22Rv1 (cell line): ENCODE data around the gene HNRNPA2B1.

Experiments
- H3K27ac ChIP-seq: fragments of 450-650 bp; 2 replicates; pipeline ENCODE4 v1.5.1; 2017
- ZFX ChIP-seq: fragments of 450-650 bp; IDR thresholded peaks from 2 replicates; pipeline ENCODE4 v1.6.1; 2017; ENCODE audit warnings: antibody characterized with exemption, borderline replicate concordance
- TF ChIP-seq, protein P1 (sequence below): fragments of 450-650 bp; IDR thresholded peaks from 2 replicates; pipeline ENCODE4 v1.5.1; 2017; ENCODE audit warnings: mild to moderate bottlenecking

HNRNPA2B1 gene

DNA sequence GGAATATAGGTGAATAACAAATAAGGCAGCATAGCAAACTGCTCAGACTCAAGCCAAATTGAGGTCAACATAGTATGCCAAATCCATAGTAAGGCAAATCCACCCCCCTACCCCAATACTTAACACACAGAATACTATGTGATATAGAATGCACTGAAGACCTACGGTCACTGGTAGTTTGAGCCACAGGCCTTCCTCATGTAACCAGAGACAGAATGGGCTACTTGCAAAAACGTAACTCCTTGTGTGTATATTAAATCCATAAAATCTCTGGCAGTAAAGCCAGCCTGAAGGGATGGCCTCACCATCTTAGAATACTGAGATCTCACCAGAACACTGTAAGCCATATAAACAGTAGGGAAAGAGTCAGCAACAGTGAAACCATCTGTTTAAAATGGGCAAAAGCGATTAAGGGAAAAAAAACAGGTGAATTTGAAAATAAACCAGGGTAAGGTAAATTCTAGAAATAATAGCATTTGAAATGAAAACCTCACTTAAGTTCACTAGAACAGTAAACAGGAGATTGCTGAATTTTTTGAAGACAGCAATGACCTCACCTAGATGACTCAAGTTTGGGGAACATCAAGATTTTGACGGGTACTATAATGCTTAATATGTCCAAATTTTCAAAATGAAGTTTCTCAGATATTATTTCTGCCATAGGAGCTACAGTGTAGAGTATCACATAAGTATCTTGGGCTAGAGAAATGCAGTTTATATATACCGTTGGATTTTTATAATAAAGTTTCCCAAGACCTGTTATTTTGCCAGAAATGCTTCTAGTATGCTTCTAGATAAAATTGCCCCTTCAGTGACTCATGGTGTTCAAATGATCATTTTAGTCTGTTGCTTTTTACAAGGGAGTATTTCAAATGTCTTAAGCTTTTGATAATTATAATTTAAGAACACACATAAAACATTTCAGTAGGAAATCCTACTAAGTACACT lies 13.9 kb downstream of the HNRNPA2B1 start:
- TF ChIP-seq, protein P1, sequence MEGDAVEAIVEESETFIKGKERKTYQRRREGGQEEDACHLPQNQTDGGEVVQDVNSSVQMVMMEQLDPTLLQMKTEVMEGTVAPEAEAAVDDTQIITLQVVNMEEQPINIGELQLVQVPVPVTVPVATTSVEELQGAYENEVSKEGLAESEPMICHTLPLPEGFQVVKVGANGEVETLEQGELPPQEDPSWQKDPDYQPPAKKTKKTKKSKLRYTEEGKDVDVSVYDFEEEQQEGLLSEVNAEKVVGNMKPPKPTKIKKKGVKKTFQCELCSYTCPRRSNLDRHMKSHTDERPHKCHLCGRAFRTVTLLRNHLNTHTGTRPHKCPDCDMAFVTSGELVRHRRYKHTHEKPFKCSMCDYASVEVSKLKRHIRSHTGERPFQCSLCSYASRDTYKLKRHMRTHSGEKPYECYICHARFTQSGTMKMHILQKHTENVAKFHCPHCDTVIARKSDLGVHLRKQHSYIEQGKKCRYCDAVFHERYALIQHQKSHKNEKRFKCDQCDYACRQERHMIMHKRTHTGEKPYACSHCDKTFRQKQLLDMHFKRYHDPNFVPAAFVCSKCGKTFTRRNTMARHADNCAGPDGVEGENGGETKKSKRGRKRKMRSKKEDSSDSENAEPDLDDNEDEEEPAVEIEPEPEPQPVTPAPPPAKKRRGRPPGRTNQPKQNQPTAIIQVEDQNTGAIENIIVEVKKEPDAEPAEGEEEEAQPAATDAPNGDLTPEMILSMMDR: no peak
- no peak for TF ChIP-seq ZFX

DNA sequence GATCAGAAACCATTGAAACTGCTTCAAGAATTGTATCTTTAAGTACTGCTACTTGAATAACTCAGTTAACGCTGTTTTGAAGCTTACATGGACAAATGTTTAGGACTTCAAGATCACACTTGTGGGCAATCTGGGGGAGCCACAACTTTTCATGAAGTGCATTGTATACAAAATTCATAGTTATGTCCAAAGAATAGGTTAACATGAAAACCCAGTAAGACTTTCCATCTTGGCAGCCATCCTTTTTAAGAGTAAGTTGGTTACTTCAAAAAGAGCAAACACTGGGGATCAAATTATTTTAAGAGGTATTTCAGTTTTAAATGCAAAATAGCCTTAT lies 14.7 kb downstream of the HNRNPA2B1 start:
- no peak for TF ChIP-seq ZFX
- TF ChIP-seq, protein P1: no peak
- H3K27ac ChIP-seq: peak overlapping the region; percentile 55

More for the DNA sequence above, 13.9 kb downstream of the HNRNPA2B1 start:
- peak overlapping the region; percentile 55 for H3K27ac ChIP-seq

DNA sequence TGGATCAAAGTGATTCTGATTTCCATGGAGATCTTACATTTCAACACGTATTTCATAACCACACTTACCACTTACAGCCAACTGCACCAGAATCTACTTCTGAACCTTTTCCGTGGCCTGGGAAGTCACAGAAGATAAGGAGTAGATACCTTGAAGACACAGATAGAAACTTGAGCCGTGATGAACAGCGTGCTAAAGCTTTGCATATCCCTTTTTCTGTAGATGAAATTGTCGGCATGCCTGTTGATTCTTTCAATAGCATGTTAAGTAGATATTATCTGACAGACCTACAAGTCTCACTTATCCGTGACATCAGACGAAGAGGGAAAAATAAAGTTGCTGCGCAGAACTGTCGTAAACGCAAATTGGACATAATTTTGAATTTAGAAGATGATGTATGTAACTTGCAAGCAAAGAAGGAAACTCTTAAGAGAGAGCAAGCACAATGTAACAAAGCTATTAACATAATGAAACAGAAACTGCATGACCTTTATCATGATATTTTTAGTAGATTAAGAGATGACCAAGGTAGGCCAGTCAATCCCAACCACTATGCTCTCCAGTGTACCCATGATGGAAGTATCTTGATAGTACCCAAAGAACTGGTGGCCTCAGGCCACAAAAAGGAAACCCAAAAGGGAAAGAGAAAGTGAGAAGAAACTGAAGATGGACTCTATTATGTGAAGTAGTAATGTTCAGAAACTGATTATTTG lies 15.3 kb downstream of the HNRNPA2B1 start:
- H3K27ac ChIP-seq: peak overlapping the region; percentile 55
- TF ChIP-seq ZFX: no peak
- TF ChIP-seq, protein P1: no peak

DNA sequence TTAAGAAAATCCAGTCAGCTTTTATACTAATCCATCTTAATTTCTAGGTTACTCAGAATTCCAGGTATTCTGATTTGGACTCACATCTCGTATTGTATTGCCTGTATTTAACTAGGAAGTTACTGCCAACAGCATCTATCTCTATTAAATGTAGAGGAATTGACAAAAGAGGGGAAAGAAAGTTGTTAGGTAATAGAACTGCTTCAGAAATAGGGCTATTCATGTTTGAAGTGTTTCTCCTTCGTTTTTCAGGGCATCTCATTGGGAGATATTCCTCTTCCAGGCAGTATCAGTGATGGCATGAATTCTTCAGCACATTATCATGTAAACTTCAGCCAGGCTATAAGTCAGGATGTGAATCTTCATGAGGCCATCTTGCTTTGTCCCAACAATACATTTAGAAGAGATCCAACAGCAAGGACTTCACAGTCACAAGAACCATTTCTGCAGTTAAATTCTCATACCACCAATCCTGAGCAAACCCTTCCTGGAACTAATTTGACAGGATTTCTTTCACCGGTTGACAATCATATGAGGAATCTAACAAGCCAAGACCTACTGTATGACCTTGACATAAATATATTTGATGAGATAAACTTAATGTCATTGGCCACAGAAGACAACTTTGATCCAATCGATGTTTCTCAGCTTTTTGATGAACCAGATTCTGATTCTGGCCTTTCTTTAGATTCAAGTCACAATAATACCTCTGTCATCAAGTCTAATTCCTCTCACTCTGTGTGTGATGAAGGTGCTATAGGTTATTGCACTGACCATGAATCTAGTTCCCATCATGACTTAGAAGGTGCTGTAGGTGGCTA lies 16.1 kb downstream of the HNRNPA2B1 start:
- H3K27ac ChIP-seq: peak overlapping the region; percentile 55

DNA sequence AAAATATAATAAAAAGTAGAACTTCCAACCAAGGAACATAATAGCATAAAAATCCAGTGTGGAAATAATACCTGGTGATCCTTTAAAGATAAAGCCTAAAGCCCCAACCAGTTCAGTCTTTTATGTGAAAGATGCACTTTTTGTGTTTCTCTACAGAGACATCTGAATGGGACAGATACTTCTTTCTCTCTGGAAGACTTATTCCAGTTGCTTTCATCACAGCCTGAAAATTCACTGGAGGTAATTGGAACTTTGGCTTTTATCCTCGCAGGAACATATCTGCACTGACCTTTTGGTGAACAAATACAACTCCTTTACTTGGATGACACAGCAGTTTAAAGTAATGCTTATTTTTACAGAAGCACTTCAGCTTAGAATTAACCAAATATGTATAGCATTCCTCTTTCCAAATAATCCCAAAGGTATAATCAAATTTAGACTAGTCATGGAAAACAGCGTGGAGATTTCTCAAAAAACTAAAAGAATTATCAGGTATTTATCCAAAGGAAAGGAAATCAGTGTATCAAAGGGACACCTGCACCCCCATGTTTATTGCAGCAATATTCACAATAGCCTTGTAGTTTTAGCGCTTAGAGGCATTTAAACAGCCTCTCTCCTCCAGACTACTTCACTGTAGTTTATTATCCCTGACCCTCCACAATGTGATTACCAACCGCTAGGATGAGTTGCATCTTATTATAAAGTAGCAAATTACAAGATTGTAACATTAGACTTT lies 16.8 kb downstream of the HNRNPA2B1 start:
- TF ChIP-seq, protein P1: no peak
- TF ChIP-seq ZFX: no peak
- peak overlapping the region; percentile 55 for H3K27ac ChIP-seq

DNA sequence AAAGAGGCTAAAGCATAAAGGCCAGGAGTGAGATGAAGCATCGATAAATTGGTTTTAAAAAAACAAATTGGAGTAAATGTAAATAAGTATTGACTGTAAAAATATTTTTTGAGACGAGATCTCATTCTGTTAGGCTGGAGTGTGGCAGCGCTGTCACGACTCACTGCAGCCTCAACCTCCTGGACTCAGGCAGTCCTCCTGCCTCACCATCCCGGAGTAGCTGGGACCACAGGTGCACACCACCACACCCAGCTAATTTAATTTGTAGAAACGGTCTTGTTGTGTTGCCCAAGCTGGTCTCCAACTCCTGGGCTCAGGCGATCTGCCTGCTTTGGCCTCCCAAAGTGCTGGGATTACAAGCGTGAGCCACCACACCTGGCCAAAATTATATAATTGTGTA lies 17.8 kb downstream of the HNRNPA2B1 start:
- peak overlapping the region; percentile 55 for H3K27ac ChIP-seq
- TF ChIP-seq ZFX: no peak
- TF ChIP-seq, protein P1: no peak

DNA sequence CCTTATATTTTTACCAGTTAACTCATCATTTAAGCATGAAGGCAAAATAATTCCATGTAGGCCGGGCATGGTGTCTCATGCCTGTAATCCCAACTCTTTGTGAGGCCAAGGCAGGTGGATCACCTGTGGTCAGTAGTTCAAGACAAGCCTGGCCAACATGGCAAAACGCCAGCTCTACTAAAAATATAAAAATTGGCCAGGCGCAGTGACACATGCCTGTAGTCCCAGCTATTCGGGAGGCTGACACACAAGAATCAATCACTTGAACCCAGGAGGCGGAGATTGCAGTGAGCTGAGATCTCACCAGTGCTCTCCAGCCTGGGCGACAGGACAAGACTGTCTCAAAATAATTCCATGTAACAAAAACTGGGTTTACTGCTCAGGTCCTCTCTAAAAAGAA lies 18.3 kb downstream of the HNRNPA2B1 start:
- peak overlapping the region; percentile 55 for H3K27ac ChIP-seq
- TF ChIP-seq ZFX: no peak
